Left lung (tissue), 10 donors: ENCODE data around the gene PEAR1. TPM values are rescaled to one million over a fixed set of nuclear protein-coding genes. Genes with fewer than 3 reads are reported as not detected.
A peak's percentile ranks its signal among the peaks of the same experiment; 100 is the strongest.

Experiments
- ATAC-seq: fragments of 200-7000 bp; cut with Tn5 transposase; one replicate; pipeline ENCODE4 v1.9.1; 2020; ENCODE audit warnings: moderate library complexity
- DNase-seq, 4 donors: peaks; one replicate each; pipeline ENCODE4 v3.0.0-alpha.2; 2013 to 2020
- H3K27ac ChIP-seq, 2 donors: fragments of 200-600 bp; sonication (generic) in 1 of 2; one replicate each; pipeline versions ENCODE4 v1.5.0 to v1.8.0; 2020 to 2021
- H3K27me3 ChIP-seq, 2 donors: fragments of 200-600 bp; sonication (generic) in 1 of 2; one replicate each; pipeline versions ENCODE4 v1.5.0 to v1.8.0; 2020 to 2021
- H3K36me3 ChIP-seq, 2 donors: fragments of 200-600 bp; sonication (generic) in 1 of 2; one replicate each; pipeline versions ENCODE4 v1.5.0 to v1.8.0; 2020 to 2021
- H3K4me1 ChIP-seq, 2 donors: fragments of 200-600 bp; one replicate each; pipeline ENCODE4 v1.8.0; 2021
- H3K4me3 ChIP-seq, 2 donors: fragments of 200-600 bp; sonication (generic) in 1 of 2; one replicate each; pipeline versions ENCODE4 v1.5.0 to v1.8.0; 2020 to 2021; ENCODE audit warnings: mild to moderate bottlenecking in 1 of 2
- H3K9me3 ChIP-seq, 2 donors: fragments of 200-600 bp; sonication (generic) in 1 of 2; one replicate each; pipeline versions ENCODE4 v1.5.0 to v1.8.0; 2020 to 2021
- CTCF ChIP-seq, 2 donors: fragments of 200-600 bp; sonication (generic) in 1 of 2; IDR thresholded peaks; one replicate each; pipeline versions ENCODE4 v1.5.0 to v1.8.0; 2021; ENCODE audit warnings: antibody characterized with exemption in 2 of 2
- intact Hi-C, 2 donors: fragments of 100-400 bp; cut with DNase I; formaldehyde crosslinking; loops; one replicate each; pipeline versions ENCODE4 v1.11.2 to v1.14.2; 2022
- polyA plus RNA-seq, 6 donors: library from polyadenylated mRNA; unstranded; fragments of 120-200 nt; gene quantifications; one replicate each; pipeline ENCODE4 v1.2.1, GENCODE V29; 2013; ENCODE audit not compliant: insufficient read length in 6 of 6
- total RNA-seq, 2 donors: library from RNA; stranded (reverse); fragmentation: NEBNext Ultra II Directional; extraction: Animal tissue kit (Norgen Biotek cat#: 25700); gene quantifications; one replicate each; pipeline ENCODE4 v1.2.1, GENCODE V29; 2021
- donor health status: DM: no; HTN: yes; CAD: no.
- donor health status: DM: no; HTN: no; CAD: no.

PEAR1 gene
- total and polyA plus RNA-seq, 8 donors = 10.6 to 30.1 (median 28.3) TPM

DNA sequence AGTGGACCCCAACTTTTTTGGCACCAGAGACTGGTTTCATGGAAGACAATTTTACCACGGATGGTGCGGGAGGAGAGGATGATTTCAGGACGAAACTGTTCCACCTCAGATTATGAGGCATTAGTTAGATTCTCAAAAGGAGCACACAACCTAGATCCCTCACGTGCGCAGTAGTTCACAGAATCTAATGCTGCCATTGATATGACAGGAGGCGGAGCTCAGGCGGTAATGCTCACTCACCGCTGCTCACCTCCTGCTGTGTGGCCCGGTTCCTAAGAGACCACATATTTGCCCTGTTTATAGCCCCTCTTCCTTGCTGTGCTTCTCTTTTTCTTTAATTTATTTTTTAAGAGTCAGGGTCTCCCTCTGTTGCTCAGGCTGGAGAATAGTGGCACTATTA, 28.3 kb upstream of the PEAR1 start:
- H3K4me1 ChIP-seq = peaks cover 9 to 11% of the 10 kb centered on the region in 2 donors
- intact Hi-C loops = no loop called here
- peaks cover 22 to 77% of the 10 kb centered on the region in 2 donors for H3K27me3 ChIP-seq
- no peak for ATAC-seq
- no peaks in the 10 kb centered on the region for H3K36me3 ChIP-seq
- H3K4me3 ChIP-seq = no peak overlapping the region
- no peak overlapping the region for H3K27ac ChIP-seq
- DNase-seq = no peak
- H3K9me3 ChIP-seq = no peaks in the 10 kb centered on the region
- TF ChIP-seq CTCF (IDR thresholded peaks at IDR 0.05) = no peak

DNA sequence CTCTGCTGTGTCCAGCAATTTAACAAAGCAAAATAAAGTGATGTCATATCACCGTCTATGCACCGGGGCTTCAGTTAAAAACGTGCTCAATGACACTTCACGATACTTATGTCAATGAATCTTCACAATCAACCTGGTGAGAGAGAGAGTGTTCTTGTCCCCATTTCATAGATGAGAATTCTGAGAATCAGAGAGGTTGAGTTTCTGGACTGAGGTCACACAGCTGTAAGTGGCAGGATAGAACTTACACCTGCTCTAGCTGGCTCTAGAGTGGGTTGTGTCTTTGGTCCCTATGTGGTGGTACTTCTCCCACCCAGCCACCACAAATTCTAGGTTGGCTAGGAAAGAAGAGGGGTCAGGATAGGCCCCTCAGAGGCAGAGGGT, 27.7 kb upstream of the PEAR1 start:
- H3K4me3 ChIP-seq = no peak overlapping the region
- no peaks in the 10 kb centered on the region for H3K36me3 ChIP-seq
- no peak for TF ChIP-seq CTCF (IDR thresholded peaks at IDR 0.05)
- no peak for DNase-seq
- peaks cover 16 to 71% of the 10 kb centered on the region in 2 donors for H3K27me3 ChIP-seq
- peaks cover 3 to 5% of the 10 kb centered on the region in 2 donors for H3K4me1 ChIP-seq
- ATAC-seq = no peak
- no peaks in the 10 kb centered on the region for H3K9me3 ChIP-seq
- no peak overlapping the region for H3K27ac ChIP-seq
- intact Hi-C loops = no loop called here

GRCh38 chr1:156866249-156866909, 27.1 kb upstream of the PEAR1 start:
- Histone ChIP-seq H3K4me3 (no peak overlapping the region), H3K4me1 (no peaks in the 10 kb centered on the region), H3K27ac (no peak overlapping the region), H3K36me3 (no peaks in the 10 kb centered on the region), H3K9me3 (no peaks in the 10 kb centered on the region), H3K27me3 (peaks cover 11 to 66% of the 10 kb centered on the region in 2 donors)
- DNase-seq (no peak), ATAC-seq (no peak)
- intact Hi-C loops = no loop called here
- TF ChIP-seq CTCF (IDR thresholded peaks at IDR 0.05) = no peak

DNA sequence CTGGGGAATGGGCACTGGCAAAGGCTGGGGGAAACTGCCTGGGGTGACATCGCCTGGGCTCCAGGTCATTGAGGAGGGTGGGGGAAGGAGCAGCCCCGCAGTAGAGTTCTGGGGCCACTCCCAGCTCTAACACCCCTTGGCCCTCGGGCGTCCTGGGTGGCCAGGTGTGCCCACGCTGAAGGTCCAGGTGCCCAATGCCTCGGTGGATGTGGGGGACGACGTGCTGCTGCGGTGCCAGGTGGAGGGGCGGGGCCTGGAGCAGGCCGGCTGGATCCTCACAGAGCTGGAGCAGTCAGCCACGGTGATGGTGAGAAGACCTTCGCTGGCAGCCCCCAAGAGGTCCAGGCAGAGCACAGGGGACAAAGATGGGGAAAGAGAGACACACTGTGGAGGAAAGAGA, 25.2 kb upstream of the PEAR1 start:
- TF ChIP-seq CTCF (IDR thresholded peaks at IDR 0.05) = no peak
- DNase-seq (peak in 1 of 4 donors; percentile 44), ATAC-seq (no peak)
- no peaks in the 10 kb centered on the region for H3K36me3 ChIP-seq
- H3K27ac ChIP-seq = no peak overlapping the region
- no peaks in the 10 kb centered on the region for H3K4me1 ChIP-seq
- no peaks in the 10 kb centered on the region for H3K9me3 ChIP-seq
- intact Hi-C loops = no loop called here
- peaks cover 0 to 57% of the 10 kb centered on the region in 2 donors for H3K27me3 ChIP-seq
- no peak overlapping the region for H3K4me3 ChIP-seq

GRCh38 chr1:156869455-156869854, 24.1 kb upstream of the PEAR1 start:
- no peaks in the 10 kb centered on the region for H3K9me3 ChIP-seq
- no peak for DNase-seq
- peaks cover 0 to 57% of the 10 kb centered on the region in 2 donors for H3K27me3 ChIP-seq
- no peaks in the 10 kb centered on the region for H3K4me1 ChIP-seq
- H3K36me3 ChIP-seq = no peaks in the 10 kb centered on the region
- H3K27ac ChIP-seq = no peak overlapping the region
- intact Hi-C loops = no loop called here
- H3K4me3 ChIP-seq = no peak overlapping the region
- no peak for ATAC-seq
- TF ChIP-seq CTCF (IDR thresholded peaks at IDR 0.05) = no peak
